CD4-positive, alpha-beta T cell treated with Interleukin-15 for 1 hour (primary cell): ENCODE results near the gene ZNF488.

ENCODE experiments used
- DNase-seq: peaks from one replicate; pipeline ENCODE4 v3.0.0-alpha.2; 2020

ZNF488 gene

GRCh38 chr10:47381427-47382379, 2.4 kb downstream of the ZNF488 start:
- DNase-seq: no peak

- no peak for DNase-seq
Measured at GRCh38 chr10:47381103-47381395, 3.0 kb downstream of the ZNF488 start.

- DNase-seq: no peak
Measured at GRCh38 chr10:47380341-47381102, 3.6 kb downstream of the ZNF488 start.

- DNase-seq: no peak
Measured at GRCh38 chr10:47379901-47380300, 4.2 kb downstream of the ZNF488 start.

GRCh38 chr10:47379445-47379785, 4.7 kb downstream of the ZNF488 start:
- DNase-seq: no peak

- DNase-seq: no peak
Measured at GRCh38 chr10:47378606-47379444, 5.3 kb downstream of the ZNF488 start.

GRCh38 chr10:47378183-47378510, 5.9 kb downstream of the ZNF488 start:
- no peak for DNase-seq

- no peak for DNase-seq
Measured at GRCh38 chr10:47376522-47377220, 7.4 kb downstream of the ZNF488 start.

GRCh38 chr10:47374611-47375536, 9.2 kb downstream of the ZNF488 start:
- no peak for DNase-seq

GRCh38 chr10:47372726-47373125, 11.4 kb downstream of the ZNF488 start:
- no peak for DNase-seq

- DNase-seq: no peak
Measured at GRCh38 chr10:47371629-47372485, 12.2 kb downstream of the ZNF488 start.

- no peak for DNase-seq
Measured at GRCh38 chr10:47370878-47371277, 13.2 kb downstream of the ZNF488 start.

GRCh38 chr10:47370015-47370767, 13.9 kb downstream of the ZNF488 start:
- no peak for DNase-seq

- no peak for DNase-seq
Measured at GRCh38 chr10:47369251-47369894, 14.7 kb downstream of the ZNF488 start.

GRCh38 chr10:47368431-47369180, 15.5 kb downstream of the ZNF488 start:
- DNase-seq: no peak

- no peak for DNase-seq
Measured at GRCh38 chr10:47367646-47368045, 16.4 kb downstream of the ZNF488 start.

GRCh38 chr10:47366731-47367460, 17.2 kb downstream of the ZNF488 start:
- DNase-seq: no peak

GRCh38 chr10:47366181-47366631, 17.9 kb downstream of the ZNF488 start:
- DNase-seq: no peak
